ENCODE results near the gene CDH20. TPM values are rescaled to one million over a fixed set of nuclear protein-coding genes. Genes with fewer than 3 reads are reported as not detected.
A peak's percentile ranks its signal among the peaks of the same experiment; 100 is the strongest.

The CDH20 gene
- total and polyA plus RNA-seq, 2 of the 13 experiments (the other 11 are each of a cell fraction or from before 2014, with no cell fraction given): not detected

- DNase-seq (ENCODE audit: low spot score): no peak
- TF ChIP-seq ELF3 (CRISPR knock-in tag; IDR thresholded peaks at IDR 0.05): no peak
- TF ChIP-seq NFE2L2 (IDR thresholded peaks at IDR 0.05; ENCODE audit: low read length): peak; percentile 79
- no peaks in the 10 kb centered on the region; a peak in 1 of 5 replicates for H3K27me3 ChIP-seq (ENCODE audit: control insufficient read depth in 1 of 2, insufficient read depth in 2 of 2, low read length in 2 of 2)
- no peak overlapping the region for H3K4me3 ChIP-seq (replicated peaks in 1 of 3; ENCODE audit: insufficient read depth in 1 of 3, low read depth in 2 of 3, low read length in 3 of 3)
- no peaks in the 10 kb centered on the region for H3K9me3 ChIP-seq (ENCODE audit: low read length)
- BruUV-seq (replicated peaks): no TSS peak
- ChIA-PET CTCF (ENCODE audit: low intra/inter-chr PET ratio, low total read pairs) (no interaction called here), POLR2A (no interaction called here)
- no peak for ATAC-seq
- intact Hi-C loops (cut with micrococcal nuclease; ENCODE audit: unreplicated experiment): no loop called here
- H3K36me3 ChIP-seq (replicated peaks in 1 of 2; ENCODE audit: control insufficient read depth in 1 of 2, insufficient read depth in 2 of 2, low read length in 2 of 2): no peaks in the 10 kb centered on the region
- H3K79me2 ChIP-seq (ENCODE audit: insufficient read depth, low read length): no peaks in the 10 kb centered on the region
- H4K20me1 ChIP-seq (ENCODE audit: insufficient read depth, low read length): no peaks in the 10 kb centered on the region
- FAIRE-seq: no peak
- H2AFZ ChIP-seq (ENCODE audit: low read length): no peak overlapping the region
- H3K9ac ChIP-seq (ENCODE audit: insufficient read depth, low read depth, low read length): no peak overlapping the region
- in situ Hi-C loops (cut with HindIII; ENCODE audit: extremely low pct_ligation_motif_present, low pct_unique_long_range_greater_than_20kb): no loop called here
- H3K27ac ChIP-seq (ENCODE audit: extremely low read length, insufficient read depth, low read length): no peak overlapping the region
- no peaks in the 10 kb centered on the region for H3K4me1 ChIP-seq (ENCODE audit: insufficient read depth, low read length)
- no peak overlapping the region for H3K4me2 ChIP-seq (ENCODE audit: low read depth, low read length)
These were observed 258.0 kb downstream of the CDH20 start for GRCh38 chr18:61591253-61591652.

GRCh38 chr18:61595615-61596251, 262.5 kb downstream of the CDH20 start:
- ChIA-PET CTCF (ENCODE audit: low intra/inter-chr PET ratio, low total read pairs) (no interaction called here), POLR2A (no interaction called here)
- H3K27ac ChIP-seq (ENCODE audit: extremely low read length, insufficient read depth, low read length): no peak overlapping the region
- ATAC-seq (no peak), FAIRE-seq (no peak), DNase-seq (ENCODE audit: low spot score) (no peak)
- H3K4me1 ChIP-seq (ENCODE audit: insufficient read depth, low read length): no peaks in the 10 kb centered on the region
- 29% methylated on average over 8 of the region's 8 CpGs for WGBS (ENCODE audit: low lambda C conversion rate)
- no peaks in the 10 kb centered on the region for H3K79me2 ChIP-seq (ENCODE audit: insufficient read depth, low read length)
- in situ Hi-C loops (cut with HindIII; ENCODE audit: extremely low pct_ligation_motif_present, low pct_unique_long_range_greater_than_20kb) (no loop called here), intact Hi-C loops (cut with micrococcal nuclease; ENCODE audit: unreplicated experiment) (no loop called here)
- no peak overlapping the region for H3K4me2 ChIP-seq (ENCODE audit: low read depth, low read length)
- BruUV-seq (replicated peaks): no TSS peak
- H4K20me1 ChIP-seq (ENCODE audit: insufficient read depth, low read length): no peaks in the 10 kb centered on the region
- no peak overlapping the region for H2AFZ ChIP-seq (ENCODE audit: low read length)
- no peaks in the 10 kb centered on the region for H3K36me3 ChIP-seq (replicated peaks in 1 of 2; ENCODE audit: control insufficient read depth in 1 of 2, insufficient read depth in 2 of 2, low read length in 2 of 2)
- no peaks in the 10 kb centered on the region; a peak in 1 of 5 replicates for H3K27me3 ChIP-seq (ENCODE audit: control insufficient read depth in 1 of 2, insufficient read depth in 2 of 2, low read length in 2 of 2)
- no peaks in the 10 kb centered on the region for H3K9me3 ChIP-seq (ENCODE audit: low read length)
- no peak overlapping the region for H3K9ac ChIP-seq (ENCODE audit: insufficient read depth, low read depth, low read length)
- H3K4me3 ChIP-seq (replicated peaks in 1 of 3; ENCODE audit: insufficient read depth in 1 of 3, low read depth in 2 of 3, low read length in 3 of 3): no peak overlapping the region
- TF ChIP-seq ZNF687 (CRISPR knock-in tag; IDR thresholded peaks at IDR 0.05) (no peak), TSC22D2 (CRISPR knock-in tag; IDR thresholded peaks at IDR 0.05; ENCODE audit: borderline replicate concordance) (no peak), HOXA5 (CRISPR knock-in tag; IDR thresholded peaks at IDR 0.05) (no peak), GTF2F1 (IDR thresholded peaks at IDR 0.05; ENCODE audit: low read length) (no peak), HDAC1 (CRISPR knock-in tag; IDR thresholded peaks at IDR 0.05) (no peak), NFKB2 (CRISPR knock-in tag; IDR thresholded peaks at IDR 0.05; ENCODE audit: borderline replicate concordance) (no peak), TOPORS (CRISPR knock-in tag; IDR thresholded peaks at IDR 0.05) (no peak), SMAD9 (CRISPR knock-in tag; IDR thresholded peaks at IDR 0.05) (no peak), ZSCAN29 (CRISPR knock-in tag; conservative IDR thresholded peaks at IDR 0.05) (no peak), ZFP37 (CRISPR knock-in tag; IDR thresholded peaks at IDR 0.05; ENCODE audit: borderline replicate concordance) (no peak), CEBPG (CRISPR knock-in tag; IDR thresholded peaks at IDR 0.05) (no peak)
- TF ChIP-seq, protein P1, sequence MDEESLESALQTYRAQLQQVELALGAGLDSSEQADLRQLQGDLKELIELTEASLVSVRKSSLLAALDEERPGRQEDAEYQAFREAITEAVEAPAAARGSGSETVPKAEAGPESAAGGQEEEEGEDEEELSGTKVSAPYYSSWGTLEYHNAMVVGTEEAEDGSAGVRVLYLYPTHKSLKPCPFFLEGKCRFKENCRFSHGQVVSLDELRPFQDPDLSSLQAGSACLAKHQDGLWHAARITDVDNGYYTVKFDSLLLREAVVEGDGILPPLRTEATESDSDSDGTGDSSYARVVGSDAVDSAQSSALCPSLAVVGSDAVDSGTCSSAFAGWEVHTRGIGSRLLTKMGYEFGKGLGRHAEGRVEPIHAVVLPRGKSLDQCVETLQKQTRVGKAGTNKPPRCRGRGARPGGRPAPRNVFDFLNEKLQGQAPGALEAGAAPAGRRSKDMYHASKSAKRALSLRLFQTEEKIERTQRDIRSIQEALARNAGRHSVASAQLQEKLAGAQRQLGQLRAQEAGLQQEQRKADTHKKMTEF (CRISPR knock-in tag; IDR thresholded peaks at IDR 0.05): no peak
- TF ChIP-seq, protein P2, sequence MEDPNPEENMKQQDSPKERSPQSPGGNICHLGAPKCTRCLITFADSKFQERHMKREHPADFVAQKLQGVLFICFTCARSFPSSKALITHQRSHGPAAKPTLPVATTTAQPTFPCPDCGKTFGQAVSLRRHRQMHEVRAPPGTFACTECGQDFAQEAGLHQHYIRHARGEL (CRISPR knock-in tag; IDR thresholded peaks at IDR 0.05): no peak
